Neural cell (in vitro differentiated cells): Measurements from ENCODE around the gene ADAMTS20. TPM values are rescaled to one million over a fixed set of nuclear protein-coding genes. Genes with fewer than 3 reads are reported as not detected.
"Not testable (repeated sequence)": the region's sequence is repeated elsewhere in the genome, so short reads cannot be mapped to it uniquely, and the experiment has no call there.

ENCODE experiments used
- H2AFZ ChIP-seq: fragments of 200-600, 300-800 bp; sonication (generic), shearing (Covaris generic); 2 replicates; pipeline ENCODE4 v1.6.0; 2014; ENCODE audit warnings: low read depth, mild to moderate bottlenecking, antibody characterized with exemption, low read length, moderate library complexity
- H3F3A ChIP-seq: fragments of 200-600 bp; shearing (Covaris generic); 2 replicates; pipeline ENCODE4 v1.6.1; 2016; ENCODE audit warnings: mild to moderate bottlenecking, moderate library complexity, mixed read lengths, antibody characterized with exemption, low read length; ENCODE audit not compliant: insufficient read depth, poor library complexity, severe bottlenecking
- H3K27ac ChIP-seq: fragments of 200-600, 300-800 bp; sonication (generic), shearing (Covaris generic); 2 replicates; pipeline ENCODE4 v1.5.1; 2014; ENCODE audit warnings: mild to moderate bottlenecking, low read length, moderate library complexity
- H3K27me3 ChIP-seq: fragments of 300-800, 200-600 bp; sonication (generic), shearing (Covaris generic); 2 replicates; pipeline ENCODE4 v1.6.0; 2014; ENCODE audit warnings: mild to moderate bottlenecking, low read depth, low read length, moderate library complexity; ENCODE audit not compliant: insufficient read depth
- H3K36me3 ChIP-seq: fragments of 300-800, 200-600 bp; sonication (generic), shearing (Covaris generic); 2 replicates; pipeline ENCODE4 v1.5.1; 2014; ENCODE audit warnings: mild to moderate bottlenecking, antibody characterized with exemption, low read length, moderate library complexity; ENCODE audit not compliant: insufficient read depth
- H3K4me2 ChIP-seq: fragments of 300-800, 200-600 bp; sonication (generic), shearing (Covaris generic); 2 replicates; pipeline ENCODE4 v1.6.0; 2014; ENCODE audit warnings: mild to moderate bottlenecking, low read length
- H3K4me3 ChIP-seq: fragments of 300-800, 200-600 bp; sonication (generic), shearing (Covaris generic); 2 replicates; pipeline ENCODE4 v1.5.1; 2014; ENCODE audit warnings: mild to moderate bottlenecking, low read length, moderate library complexity
- H3K79me2 ChIP-seq: fragments of 200-600 bp; shearing (Covaris generic); replicated peaks from 2 replicates; pipeline ENCODE4 v1.6.0; 2014; ENCODE audit warnings: mild to moderate bottlenecking, low read length, moderate library complexity; ENCODE audit not compliant: insufficient read depth
- H3K9ac ChIP-seq: fragments of 300-800, 200-600 bp; sonication (generic), shearing (Covaris generic); 2 replicates; pipeline ENCODE4 v1.6.1; 2016; ENCODE audit warnings: mild to moderate bottlenecking, low read length, mixed read lengths
- H3K9me2 ChIP-seq: fragments of 200-600 bp; shearing (Covaris generic); 2 replicates; pipeline ENCODE4 v1.6.1; 2016; ENCODE audit warnings: mild to moderate bottlenecking, low read length, mixed read lengths; ENCODE audit not compliant: insufficient read depth
- H3K9me3 ChIP-seq: fragments of 200-600, 300-800 bp; sonication (generic), shearing (Covaris generic); 2 replicates; pipeline ENCODE4 v1.6.1; 2016; ENCODE audit warnings: mild to moderate bottlenecking, mixed run types, low read length, moderate library complexity, mixed read lengths
- H4K20me1 ChIP-seq: fragments of 200-600 bp; shearing (Covaris generic); 2 replicates; pipeline ENCODE4 v1.6.1; 2016; ENCODE audit warnings: mild to moderate bottlenecking, mixed run types; ENCODE audit not compliant: insufficient read depth
- CTCF ChIP-seq: fragments of 450-650 bp; IDR thresholded peaks from 2 replicates; pipeline ENCODE4 v1.5.1; 2014; ENCODE audit warnings: antibody characterized with exemption, mild to moderate bottlenecking, moderate library complexity; ENCODE audit not compliant: poor library complexity, severe bottlenecking
- EP300 ChIP-seq: fragments of 450-650 bp; conservative IDR thresholded peaks from 2 replicates; pipeline ENCODE4 v1.6.1; 2014; ENCODE audit warnings: antibody characterized with exemption, mild to moderate bottlenecking, moderate library complexity; ENCODE audit not compliant: poor library complexity, severe bottlenecking
- EZH2 ChIP-seq: fragments of 200-600, 300-800 bp; shearing (Covaris generic), sonication (generic); IDR thresholded peaks from 2 replicates; pipeline ENCODE4 v1.6.1; 2014; ENCODE audit warnings: antibody characterized with exemption, low read length, borderline replicate concordance, mild to moderate bottlenecking; ENCODE audit not compliant: insufficient read depth, poor library complexity, severe bottlenecking
- MXI1 ChIP-seq: fragments of 450-650 bp; conservative IDR thresholded peaks from 2 replicates; pipeline ENCODE4 v1.6.1; 2014; ENCODE audit warnings: antibody characterized with exemption, mild to moderate bottlenecking; ENCODE audit not compliant: poor library complexity, severe bottlenecking
- POLR2AphosphoS5 ChIP-seq: IDR thresholded peaks from 2 replicates; pipeline ENCODE4 v1.6.1; 2012
- RAD21 ChIP-seq: fragments of 450-650 bp; conservative IDR thresholded peaks from 2 replicates; pipeline ENCODE4 v1.6.1; 2014; ENCODE audit warnings: antibody characterized with exemption, mild to moderate bottlenecking, moderate library complexity
- SMC3 ChIP-seq: fragments of 450-650 bp; conservative IDR thresholded peaks from 2 replicates; pipeline ENCODE4 v1.6.1; 2014; ENCODE audit warnings: antibody characterized with exemption, mild to moderate bottlenecking, moderate library complexity; ENCODE audit not compliant: poor library complexity
- TAF1 ChIP-seq: IDR thresholded peaks from 2 replicates; pipeline ENCODE4 v1.6.1; 2012; ENCODE audit warnings: low read depth
- polyA plus RNA-seq: library from polyadenylated mRNA; depleted of rRNA; stranded (reverse); fragments of >200 nt; gene quantifications from 2 replicates; pipeline ENCODE4 v1.2.3, GENCODE V29; 2014
- TF ChIP-seq, protein P1 (sequence below): IDR thresholded peaks from 2 replicates; pipeline ENCODE4 v1.6.1; 2012; ENCODE audit warnings: borderline replicate concordance

ADAMTS20 gene
- polyA plus RNA-seq, 1 donor from 2014 or later, result 0.72 TPM

GRCh38 chr12:43347026-43347425 is 205.0 kb downstream of the ADAMTS20 start:
- no peak for TF ChIP-seq SMC3

DNA sequence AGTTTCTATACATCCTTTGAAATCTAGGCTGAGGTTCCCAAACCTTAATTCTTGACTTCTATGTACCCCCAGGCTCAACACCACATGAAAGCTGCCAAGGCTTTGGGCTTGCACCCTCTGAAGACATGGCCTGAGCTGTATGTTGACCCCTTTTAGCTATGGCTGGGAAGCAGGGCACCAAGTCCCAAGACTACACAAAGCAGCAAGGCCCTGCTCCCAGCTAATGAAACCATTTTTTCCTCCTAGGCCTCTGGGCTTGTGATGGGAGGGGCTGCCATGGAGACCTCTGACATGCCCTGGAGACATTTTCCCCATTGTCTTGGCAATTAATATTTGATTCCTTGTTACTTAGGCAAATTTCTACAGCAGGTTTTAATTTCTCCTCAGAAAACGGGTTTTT is 207.0 kb downstream of the ADAMTS20 start:
- Histone ChIP-seq H3K27ac (no peak overlapping the region), H3F3A (peaks cover under 1% of the 10 kb centered on the region), H3K4me3 (no peak overlapping the region), H4K20me1 (no peaks in the 10 kb centered on the region), H3K9me3 (no peaks in the 10 kb centered on the region), H3K9ac (no peak overlapping the region), H3K79me2 (no peaks in the 10 kb centered on the region), H2AFZ (no peak overlapping the region), H3K4me2 (no peak overlapping the region), H3K9me2 (no peaks in the 10 kb centered on the region), H3K27me3 (no peaks in the 10 kb centered on the region), H3K36me3 (no peaks in the 10 kb centered on the region)
- TF ChIP-seq TAF1 (no peak), MXI1 (no peak), SMC3 (no peak), EZH2 (no peak), CTCF (no peak), POLR2AphosphoS5 (no peak), RAD21 (no peak), EP300 (no peak)
- TF ChIP-seq, protein P1, sequence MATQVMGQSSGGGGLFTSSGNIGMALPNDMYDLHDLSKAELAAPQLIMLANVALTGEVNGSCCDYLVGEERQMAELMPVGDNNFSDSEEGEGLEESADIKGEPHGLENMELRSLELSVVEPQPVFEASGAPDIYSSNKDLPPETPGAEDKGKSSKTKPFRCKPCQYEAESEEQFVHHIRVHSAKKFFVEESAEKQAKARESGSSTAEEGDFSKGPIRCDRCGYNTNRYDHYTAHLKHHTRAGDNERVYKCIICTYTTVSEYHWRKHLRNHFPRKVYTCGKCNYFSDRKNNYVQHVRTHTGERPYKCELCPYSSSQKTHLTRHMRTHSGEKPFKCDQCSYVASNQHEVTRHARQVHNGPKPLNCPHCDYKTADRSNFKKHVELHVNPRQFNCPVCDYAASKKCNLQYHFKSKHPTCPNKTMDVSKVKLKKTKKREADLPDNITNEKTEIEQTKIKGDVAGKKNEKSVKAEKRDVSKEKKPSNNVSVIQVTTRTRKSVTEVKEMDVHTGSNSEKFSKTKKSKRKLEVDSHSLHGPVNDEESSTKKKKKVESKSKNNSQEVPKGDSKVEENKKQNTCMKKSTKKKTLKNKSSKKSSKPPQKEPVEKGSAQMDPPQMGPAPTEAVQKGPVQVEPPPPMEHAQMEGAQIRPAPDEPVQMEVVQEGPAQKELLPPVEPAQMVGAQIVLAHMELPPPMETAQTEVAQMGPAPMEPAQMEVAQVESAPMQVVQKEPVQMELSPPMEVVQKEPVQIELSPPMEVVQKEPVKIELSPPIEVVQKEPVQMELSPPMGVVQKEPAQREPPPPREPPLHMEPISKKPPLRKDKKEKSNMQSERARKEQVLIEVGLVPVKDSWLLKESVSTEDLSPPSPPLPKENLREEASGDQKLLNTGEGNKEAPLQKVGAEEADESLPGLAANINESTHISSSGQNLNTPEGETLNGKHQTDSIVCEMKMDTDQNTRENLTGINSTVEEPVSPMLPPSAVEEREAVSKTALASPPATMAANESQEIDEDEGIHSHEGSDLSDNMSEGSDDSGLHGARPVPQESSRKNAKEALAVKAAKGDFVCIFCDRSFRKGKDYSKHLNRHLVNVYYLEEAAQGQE, result no peak

More at GRCh38 chr12:43347026-43347425, 205.0 kb downstream of the ADAMTS20 start:
- no peaks in the 10 kb centered on the region for H3K9me3 ChIP-seq
- no peaks in the 10 kb centered on the region for H3K79me2 ChIP-seq
- no peak overlapping the region for H3K9ac ChIP-seq
- no peaks in the 10 kb centered on the region for H3F3A ChIP-seq
- H2AFZ ChIP-seq, result no peak overlapping the region
- no peaks in the 10 kb centered on the region for H3K36me3 ChIP-seq
- no peaks in the 10 kb centered on the region for H3K9me2 ChIP-seq
- H3K4me2 ChIP-seq, result no peak overlapping the region
- H4K20me1 ChIP-seq, result no peaks in the 10 kb centered on the region
- no peaks in the 10 kb centered on the region for H3K27me3 ChIP-seq
- H3K27ac ChIP-seq, result no peak overlapping the region
- no peak overlapping the region for H3K4me3 ChIP-seq

- H3K4me2 ChIP-seq, H3K79me2 ChIP-seq, H3K27me3 ChIP-seq, H3K9me3 ChIP-seq, H3K27ac ChIP-seq, H3K36me3 ChIP-seq, H3K4me3 ChIP-seq, H4K20me1 ChIP-seq, H3K9me2 ChIP-seq, H3K9ac ChIP-seq, H3F3A ChIP-seq, H2AFZ ChIP-seq: not testable (repeated sequence)
Observed at GRCh38 chr12:43341785-43342313, 210.2 kb downstream of the ADAMTS20 start.
